Measurements from ENCODE around the gene MEFV.

Gene MEFV

DNA sequence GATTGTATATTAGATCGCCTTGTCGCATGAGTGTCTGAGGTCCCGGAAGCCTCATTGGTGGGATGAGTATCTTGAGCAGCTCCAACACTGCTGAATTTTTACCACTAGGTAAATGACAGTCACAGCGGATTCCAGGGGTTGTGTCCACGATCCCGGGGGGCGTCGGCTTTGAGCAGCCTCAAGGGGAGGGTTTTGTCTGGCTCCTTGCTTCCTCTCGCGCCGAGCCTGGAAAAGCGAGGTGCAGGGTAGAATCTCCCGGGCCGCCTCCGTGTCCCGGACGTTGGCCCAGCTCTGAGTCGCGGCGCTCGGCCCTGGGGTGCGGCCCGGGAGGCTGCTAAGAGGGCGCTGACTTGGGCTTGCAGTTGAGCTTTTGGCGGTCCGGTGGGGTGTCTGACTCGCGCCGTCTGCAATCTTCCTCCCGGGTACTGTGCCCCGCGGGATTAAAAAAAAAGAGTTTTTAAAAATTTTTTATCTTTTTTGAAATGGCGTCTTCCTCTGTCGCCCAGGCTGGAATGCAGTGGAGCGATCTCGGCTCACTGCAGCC is 63.9 kb downstream of the MEFV start:
- no peak overlapping the region for H3K4me3 ChIP-seq (ENCODE audit: low read depth, low read length)

More for the DNA sequence above, 63.9 kb downstream of the MEFV start:
- DNase-seq (ENCODE audit: low read depth), result no peak

Measured in skeletal muscle cell (primary cell).